SK-N-SH (cell line): ENCODE results near the gene DOCK10. TPM values are rescaled to one million over a fixed set of nuclear protein-coding genes. Genes with fewer than 3 reads are reported as not detected.

Experiments
- CTCF ChIA-PET: fragments of 300-600, 350-600 bp; formaldehyde crosslinking; extraction: SDS; loops from one replicate; lab custom pipeline; 2021; lab: Yijun Ruan, JAX
- POLR2A ChIA-PET: fragments of 350-600 bp; sonication (Branson Sonifier 250); formaldehyde crosslinking; extraction: SDS; loops from one replicate; lab custom pipeline; 2020; ENCODE audit warnings: antibody characterized with exemption, inconsistent platforms; lab: Yijun Ruan, JAX
- DNase-seq: peaks from one replicate; pipeline ENCODE4 v3.0.0; 2012
- H2AFZ ChIP-seq: fragments of 200-600 bp; sonication (generic); 2 replicates; pipeline ENCODE4 v1.8.1; 2016; ENCODE audit warnings: antibody characterized with exemption, mild to moderate bottlenecking, low read depth
- H3F3A ChIP-seq: fragments of 200-600 bp; sonication (generic); replicated peaks from 2 replicates; pipeline ENCODE3; 2016; ENCODE audit warnings: antibody characterized with exemption, mild to moderate bottlenecking; ENCODE audit not compliant: insufficient read depth
- H3K27ac ChIP-seq, 2 experiments: fragments of 200-500 bp in 1 of 2; fragments of 200-600 bp in 1 of 2; sonication (Bioruptor generic) in 1 of 2; sonication (generic), shearing (Covaris generic) in 1 of 2; 2 replicates each; pipeline versions ENCODE4 v1.5.1 to v1.6.1; 2014 to 2016; ENCODE audit warnings: low read depth in 2 of 2, inconsistent platforms in 1 of 2, low read length in 1 of 2, mild to moderate bottlenecking in 1 of 2, mixed read lengths in 1 of 2
- H3K27me3 ChIP-seq: fragments of 200-600 bp; sonication (generic), shearing (Covaris generic); 2 replicates; pipeline ENCODE4 v1.6.1; 2016; ENCODE audit warnings: mixed run types; ENCODE audit not compliant: insufficient read depth
- H3K36me3 ChIP-seq, 2 experiments: fragments of 200-500 bp in 1 of 2; fragments of 200-600 bp in 1 of 2; sonication (Bioruptor generic) in 1 of 2; sonication (generic) in 1 of 2; replicated peaks in 1 of 2; 2 replicates each; pipeline versions ENCODE3 to v1.5.1; 2014 to 2016; ENCODE audit warnings: low read length in 1 of 2, mild to moderate bottlenecking in 1 of 2; ENCODE audit not compliant: insufficient read depth in 2 of 2, control insufficient read depth in 1 of 2
- H3K4me1 ChIP-seq, 2 experiments: fragments of 200-500 bp in 1 of 2; fragments of 200-600 bp in 1 of 2; sonication (Bioruptor generic) in 1 of 2; sonication (generic), shearing (Covaris generic) in 1 of 2; 2 replicates each; pipeline versions ENCODE4 v1.5.1 to v1.6.1; 2014 to 2016; ENCODE audit warnings: low read depth in 1 of 2, low read length in 1 of 2, mixed run types in 1 of 2; ENCODE audit not compliant: insufficient read depth in 2 of 2, control insufficient read depth in 1 of 2
- H3K4me2 ChIP-seq: fragments of 200-600 bp; sonication (generic), shearing (Covaris generic); 2 replicates; pipeline ENCODE4 v1.6.1; 2017; ENCODE audit warnings: mixed run types
- H3K4me3 ChIP-seq, 2 experiments: fragments of 200-500 bp in 1 of 2; fragments of 200-600 bp in 1 of 2; sonication (Bioruptor generic) in 1 of 2; sonication (generic), shearing (Covaris generic) in 1 of 2; 2 replicates each; pipeline versions ENCODE4 v1.5.1 to v1.8.1; 2014 to 2016; ENCODE audit warnings: low read depth in 2 of 2, inconsistent platforms in 1 of 2, low read length in 1 of 2, mild to moderate bottlenecking in 1 of 2, mixed read lengths in 1 of 2, moderate library complexity in 1 of 2
- H3K79me2 ChIP-seq: fragments of 200-600 bp; sonication (generic); 2 replicates; pipeline ENCODE4 v1.8.1; 2017; ENCODE audit warnings: mild to moderate bottlenecking; ENCODE audit not compliant: insufficient read depth
- H3K9ac ChIP-seq: fragments of 200-600 bp; sonication (generic); 2 replicates; pipeline ENCODE4 v1.6.1; 2017; ENCODE audit warnings: mixed run types
- H3K9me2 ChIP-seq: fragments of 200-600 bp; sonication (generic); 2 replicates; pipeline ENCODE4 v1.6.1; 2017; ENCODE audit warnings: mixed run types
- H3K9me3 ChIP-seq: fragments of 200-600 bp; sonication (generic); 2 replicates; pipeline ENCODE4 v1.6.1; 2017; ENCODE audit warnings: mixed run types, mild to moderate bottlenecking, moderate library complexity
- H4K20me1 ChIP-seq: fragments of 200-600 bp; sonication (generic); 2 replicates; pipeline ENCODE4 v1.6.1; 2017; ENCODE audit warnings: mild to moderate bottlenecking, mixed run types; ENCODE audit not compliant: insufficient read depth
- EP300 ChIP-seq, 2 experiments: IDR thresholded peaks; 2 replicates each; pipeline versions ENCODE4 v1.4.0 to v1.6.1; 2012; ENCODE audit warnings: borderline replicate concordance in 1 of 2, low read depth in 1 of 2, low read length in 1 of 2
- EZH2phosphoT487 ChIP-seq: fragments of 200-600 bp; sonication (generic); IDR thresholded peaks from 2 replicates; pipeline ENCODE4 v1.6.1; 2017; ENCODE audit warnings: low read depth, mixed run types, mild to moderate bottlenecking, antibody characterized with exemption, moderate library complexity, borderline replicate concordance
- FOXJ3 ChIP-seq: sonication (generic); formaldehyde crosslinking; IDR thresholded peaks from 2 replicates; pipeline ENCODE4 v1.5.1; 2020; ENCODE audit warnings: mild to moderate bottlenecking, missing genetic modification reagents
- GABPA ChIP-seq: IDR thresholded peaks from 2 replicates; pipeline ENCODE4 v1.4.0; 2012; ENCODE audit warnings: low read depth, mild to moderate bottlenecking
- MEF2A ChIP-seq: IDR thresholded peaks from 2 replicates; pipeline ENCODE4 v1.4.0; 2012; ENCODE audit warnings: low read depth, borderline replicate concordance
- NFIC ChIP-seq: IDR thresholded peaks from 2 replicates; pipeline ENCODE4 v1.4.0; 2012; ENCODE audit warnings: borderline replicate concordance
- POLR2AphosphoS5 ChIP-seq: IDR thresholded peaks from 2 replicates; pipeline ENCODE4 v1.6.1; 2012; ENCODE audit warnings: low read depth, low read length
- RFX5 ChIP-seq: IDR thresholded peaks from 2 replicates; pipeline ENCODE4 v1.6.1; 2012; ENCODE audit warnings: mild to moderate bottlenecking, improper control_type of control experiment, low read length
- RXRA ChIP-seq: IDR thresholded peaks from 2 replicates; pipeline ENCODE4 v1.4.0; 2012; ENCODE audit warnings: low read depth, mild to moderate bottlenecking, borderline replicate concordance
- YY1 ChIP-seq: IDR thresholded peaks from 2 replicates; pipeline ENCODE4 v1.4.0; 2012; ENCODE audit warnings: low read depth, mild to moderate bottlenecking
- WGBS: methylation state at CpG from one replicate; pipeline ENCODE4 v1.1.6; 2017; ENCODE audit warnings: low lambda C conversion rate; 5-methylcytosine and 5-hydroxymethylcytosine counted together
- polyA plus RNA-seq, 3 experiments: library from polyadenylated mRNA; depleted of rRNA; stranded (reverse); fragments of >200 nt; gene quantifications; 2 replicates each; pipeline ENCODE4 v1.2.3, GENCODE V29; 2012
- TF ChIP-seq, protein P1 (sequence below): IDR thresholded peaks from 2 replicates; pipeline ENCODE4 v1.4.0; 2012; ENCODE audit warnings: low read depth, borderline replicate concordance
- TF ChIP-seq, protein P2 (sequence below): fragments of 150-350 bp; IDR thresholded peaks from 2 replicates; pipeline ENCODE4 v1.6.1; 2017; ENCODE audit warnings: antibody characterized with exemption, low read length, low read depth, borderline replicate concordance
- TF ChIP-seq, protein P3 (sequence below): IDR thresholded peaks from 2 replicates; pipeline ENCODE4; 2012
- TF ChIP-seq, protein P4 (sequence below): IDR thresholded peaks from 2 replicates; pipeline ENCODE4 v1.4.0; 2012; ENCODE audit warnings: low read depth, borderline replicate concordance
- TF ChIP-seq, protein P5 (sequence below): fragments of 200-600 bp; sonication (generic); IDR thresholded peaks from 2 replicates; pipeline ENCODE4 v1.6.1; 2017; ENCODE audit warnings: antibody characterized with exemption, mild to moderate bottlenecking, moderate library complexity

The DOCK10 gene
- polyA plus RNA-seq, 1 of the 3 experiments (the other 2 are of a cell fraction) = 24.1 TPM

DNA sequence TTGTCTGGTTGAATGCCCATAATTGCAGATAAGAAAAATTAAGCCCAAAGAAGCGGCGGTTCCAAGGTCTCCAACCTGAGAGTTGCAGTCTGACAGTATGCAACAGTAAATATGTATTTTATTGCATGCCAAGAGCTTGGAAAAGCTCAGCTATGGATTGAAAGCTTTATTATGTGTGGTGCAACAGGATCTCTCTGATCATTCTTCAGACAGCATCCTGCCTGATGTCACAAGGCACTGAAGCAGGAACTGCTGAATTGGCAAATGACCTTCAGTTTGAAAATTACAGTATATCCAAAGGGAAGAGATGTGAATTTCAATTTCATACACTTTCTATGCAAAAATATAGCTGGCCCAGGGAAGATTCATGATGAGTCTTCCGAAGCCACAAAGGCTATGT, 42.5 kb downstream of the DOCK10 start:
- Histone ChIP-seq H3K27ac (no peak overlapping the region), H3K4me1 (peaks cover 0 to 4% of the 10 kb centered on the region in 2 experiments; a peak in 2 of 4 replicates)
- POLR2A ChIA-PET = interaction anchor here (1.4 kb wide), 1 partner anchor 16 kb away, joined by 3 read pairs; no protein-coding TSS in a partner anchor

DNA sequence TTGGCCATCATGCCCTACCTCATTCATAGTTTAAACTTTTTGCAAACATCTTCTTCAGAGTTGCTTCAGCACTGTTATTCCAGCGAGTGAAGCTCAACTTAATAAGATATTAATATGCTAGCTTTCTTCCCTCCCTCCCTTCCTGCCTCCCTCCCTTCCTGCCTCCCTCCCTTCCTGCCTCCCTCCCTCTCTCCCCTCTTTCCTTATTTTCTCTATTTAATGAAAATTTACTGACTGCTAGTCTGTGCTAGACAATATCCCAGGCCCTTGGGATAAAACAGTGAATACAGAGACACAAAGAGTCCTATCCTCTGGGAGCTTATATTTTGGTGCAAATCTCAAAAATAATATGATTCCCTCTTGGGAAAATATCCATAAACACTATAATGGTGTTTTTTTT, 42.9 kb downstream of the DOCK10 start:
- Histone ChIP-seq H2AFZ (no peak overlapping the region), H3K79me2 (peaks cover 31% of the 10 kb centered on the region), H3K27me3 (no peaks in the 10 kb centered on the region), H3F3A (no peaks in the 10 kb centered on the region), H3K4me3 (no peak overlapping the region), H3K9ac (no peak overlapping the region), H3K4me2 (no peak overlapping the region), H3K9me3 (no peaks in the 10 kb centered on the region), H3K4me1 (peaks cover 0 to 4% of the 10 kb centered on the region in 2 experiments; a peak in 2 of 4 replicates), H3K36me3 (no peaks in the 10 kb centered on the region), H3K9me2 (no peaks in the 10 kb centered on the region), H4K20me1 (no peaks in the 10 kb centered on the region), H3K27ac (no peak overlapping the region)
- POLR2A ChIA-PET = interaction anchor here (1.4 kb wide), 1 partner anchor 15 kb away, joined by 3 read pairs; no protein-coding TSS in a partner anchor
- no peak for TF ChIP-seq POLR2AphosphoS5
- TF ChIP-seq, protein P1, sequence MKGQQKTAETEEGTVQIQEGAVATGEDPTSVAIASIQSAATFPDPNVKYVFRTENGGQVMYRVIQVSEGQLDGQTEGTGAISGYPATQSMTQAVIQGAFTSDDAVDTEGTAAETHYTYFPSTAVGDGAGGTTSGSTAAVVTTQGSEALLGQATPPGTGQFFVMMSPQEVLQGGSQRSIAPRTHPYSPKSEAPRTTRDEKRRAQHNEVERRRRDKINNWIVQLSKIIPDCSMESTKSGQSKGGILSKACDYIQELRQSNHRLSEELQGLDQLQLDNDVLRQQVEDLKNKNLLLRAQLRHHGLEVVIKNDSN = no peak
- TF ChIP-seq, protein P2, sequence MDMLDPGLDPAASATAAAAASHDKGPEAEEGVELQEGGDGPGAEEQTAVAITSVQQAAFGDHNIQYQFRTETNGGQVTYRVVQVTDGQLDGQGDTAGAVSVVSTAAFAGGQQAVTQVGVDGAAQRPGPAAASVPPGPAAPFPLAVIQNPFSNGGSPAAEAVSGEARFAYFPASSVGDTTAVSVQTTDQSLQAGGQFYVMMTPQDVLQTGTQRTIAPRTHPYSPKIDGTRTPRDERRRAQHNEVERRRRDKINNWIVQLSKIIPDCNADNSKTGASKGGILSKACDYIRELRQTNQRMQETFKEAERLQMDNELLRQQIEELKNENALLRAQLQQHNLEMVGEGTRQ = no peak
- no peak for TF ChIP-seq GABPA
- TF ChIP-seq, protein P3, sequence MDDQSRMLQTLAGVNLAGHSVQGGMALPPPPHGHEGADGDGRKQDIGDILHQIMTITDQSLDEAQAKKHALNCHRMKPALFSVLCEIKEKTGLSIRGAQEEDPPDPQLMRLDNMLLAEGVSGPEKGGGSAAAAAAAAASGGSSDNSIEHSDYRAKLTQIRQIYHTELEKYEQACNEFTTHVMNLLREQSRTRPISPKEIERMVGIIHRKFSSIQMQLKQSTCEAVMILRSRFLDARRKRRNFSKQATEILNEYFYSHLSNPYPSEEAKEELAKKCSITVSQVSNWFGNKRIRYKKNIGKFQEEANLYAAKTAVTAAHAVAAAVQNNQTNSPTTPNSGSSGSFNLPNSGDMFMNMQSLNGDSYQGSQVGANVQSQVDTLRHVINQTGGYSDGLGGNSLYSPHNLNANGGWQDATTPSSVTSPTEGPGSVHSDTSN = no peak
- no peak for TF ChIP-seq NFIC
- TF ChIP-seq RFX5 = no peak
- TF ChIP-seq, protein P4, sequence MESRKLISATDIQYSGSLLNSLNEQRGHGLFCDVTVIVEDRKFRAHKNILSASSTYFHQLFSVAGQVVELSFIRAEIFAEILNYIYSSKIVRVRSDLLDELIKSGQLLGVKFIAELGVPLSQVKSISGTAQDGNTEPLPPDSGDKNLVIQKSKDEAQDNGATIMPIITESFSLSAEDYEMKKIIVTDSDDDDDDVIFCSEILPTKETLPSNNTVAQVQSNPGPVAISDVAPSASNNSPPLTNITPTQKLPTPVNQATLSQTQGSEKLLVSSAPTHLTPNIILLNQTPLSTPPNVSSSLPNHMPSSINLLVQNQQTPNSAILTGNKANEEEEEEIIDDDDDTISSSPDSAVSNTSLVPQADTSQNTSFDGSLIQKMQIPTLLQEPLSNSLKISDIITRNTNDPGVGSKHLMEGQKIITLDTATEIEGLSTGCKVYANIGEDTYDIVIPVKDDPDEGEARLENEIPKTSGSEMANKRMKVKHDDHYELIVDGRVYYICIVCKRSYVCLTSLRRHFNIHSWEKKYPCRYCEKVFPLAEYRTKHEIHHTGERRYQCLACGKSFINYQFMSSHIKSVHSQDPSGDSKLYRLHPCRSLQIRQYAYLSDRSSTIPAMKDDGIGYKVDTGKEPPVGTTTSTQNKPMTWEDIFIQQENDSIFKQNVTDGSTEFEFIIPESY = no peak
- no peak for TF ChIP-seq YY1
- no peak for TF ChIP-seq FOXJ3
- no peak for TF ChIP-seq EP300 (IDR thresholded peaks at IDR 0.05; ENCODE audit: borderline replicate concordance in 1 of 2, low read depth in 1 of 2, low read length in 1 of 2)
- TF ChIP-seq, protein P5, sequence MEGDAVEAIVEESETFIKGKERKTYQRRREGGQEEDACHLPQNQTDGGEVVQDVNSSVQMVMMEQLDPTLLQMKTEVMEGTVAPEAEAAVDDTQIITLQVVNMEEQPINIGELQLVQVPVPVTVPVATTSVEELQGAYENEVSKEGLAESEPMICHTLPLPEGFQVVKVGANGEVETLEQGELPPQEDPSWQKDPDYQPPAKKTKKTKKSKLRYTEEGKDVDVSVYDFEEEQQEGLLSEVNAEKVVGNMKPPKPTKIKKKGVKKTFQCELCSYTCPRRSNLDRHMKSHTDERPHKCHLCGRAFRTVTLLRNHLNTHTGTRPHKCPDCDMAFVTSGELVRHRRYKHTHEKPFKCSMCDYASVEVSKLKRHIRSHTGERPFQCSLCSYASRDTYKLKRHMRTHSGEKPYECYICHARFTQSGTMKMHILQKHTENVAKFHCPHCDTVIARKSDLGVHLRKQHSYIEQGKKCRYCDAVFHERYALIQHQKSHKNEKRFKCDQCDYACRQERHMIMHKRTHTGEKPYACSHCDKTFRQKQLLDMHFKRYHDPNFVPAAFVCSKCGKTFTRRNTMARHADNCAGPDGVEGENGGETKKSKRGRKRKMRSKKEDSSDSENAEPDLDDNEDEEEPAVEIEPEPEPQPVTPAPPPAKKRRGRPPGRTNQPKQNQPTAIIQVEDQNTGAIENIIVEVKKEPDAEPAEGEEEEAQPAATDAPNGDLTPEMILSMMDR = no peak
- no peak for TF ChIP-seq EZH2phosphoT487
- TF ChIP-seq MEF2A = no peak
- TF ChIP-seq RXRA = no peak
- no peak for DNase-seq
- 77% methylated on average over 1 of the region's 1 CpG for WGBS
- CTCF ChIA-PET = interaction anchor here (8.1 kb wide), 1 partner anchor 14 kb away, joined by 78 read pairs; no protein-coding TSS in a partner anchor

More for the DNA sequence above, 42.5 kb downstream of the DOCK10 start:
- peaks cover 34% of the 10 kb centered on the region for H3K79me2 ChIP-seq
- TF ChIP-seq, protein P4 = no peak
- H3K4me2 ChIP-seq = no peak overlapping the region
- no peaks in the 10 kb centered on the region for H3F3A ChIP-seq
- no peak overlapping the region for H2AFZ ChIP-seq
- WGBS = 97% methylated on average over 3 of the region's 3 CpGs
- no peaks in the 10 kb centered on the region for H3K9me3 ChIP-seq
- H4K20me1 ChIP-seq = no peaks in the 10 kb centered on the region
- no peak overlapping the region for H3K9ac ChIP-seq
- CTCF ChIA-PET = interaction anchor here (3.6 to 8.1 kb wide), 2 partner anchors 13 to 14 kb away, joined by 34 to 78 read pairs; no protein-coding TSS in a partner anchor
- H3K36me3 ChIP-seq = no peaks in the 10 kb centered on the region
- DNase-seq = no peak
- H3K4me3 ChIP-seq = no peak overlapping the region
- no peaks in the 10 kb centered on the region for H3K9me2 ChIP-seq
- no peaks in the 10 kb centered on the region for H3K27me3 ChIP-seq
